K562 (cell line): ENCODE results near the gene PTGIR. TPM values are rescaled to one million over a fixed set of nuclear protein-coding genes. Genes with fewer than 3 reads are reported as not detected.
A peak's percentile ranks its signal among the peaks of the same experiment; 100 is the strongest.

Experiments used
- ARID1B ChIP-seq: fragments of 450-650 bp; IDR thresholded peaks from 2 replicates; pipeline ENCODE4 v1.6.1; 2016; ENCODE audit warnings: antibody characterized with exemption, mild to moderate bottlenecking, inconsistent platforms
- BHLHE40 ChIP-seq: IDR thresholded peaks from 2 replicates; pipeline ENCODE4 v1.6.1; 2011; ENCODE audit warnings: low read length, improper control_type of control experiment
- CHD4 ChIP-seq: fragments of 200-600 bp; sonication (generic); IDR thresholded peaks from 3 replicates; pipeline ENCODE4 v1.6.1; 2012; ENCODE audit warnings: low read depth, mild to moderate bottlenecking, mixed read lengths, low read length, inconsistent platforms; ENCODE audit not compliant: insufficient read depth, insufficient replicate concordance, poor library complexity, severe bottlenecking
- CREBBP ChIP-seq: IDR thresholded peaks from one replicate; pipeline ENCODE4 v1.6.1; 2012; ENCODE audit warnings: low read depth, mild to moderate bottlenecking, control low read depth, inconsistent platforms, low read length
- EP300 ChIP-seq: IDR thresholded peaks from 2 replicates; pipeline ENCODE4 v1.6.1; 2012; ENCODE audit warnings: low read length, improper control_type of control experiment
- GMEB1 ChIP-seq: fragments of 250-450 bp; sonication (Bioruptor Pico); IDR thresholded peaks from 2 replicates; pipeline ENCODE4 v1.4.0; 2020; ENCODE audit warnings: mild to moderate bottlenecking
- ILF3 ChIP-seq: fragments of 450-650 bp; IDR thresholded peaks from 2 replicates; pipeline ENCODE4 v1.6.1; 2018; ENCODE audit warnings: antibody characterized with exemption, mild to moderate bottlenecking, moderate library complexity, borderline replicate concordance
- JUNB ChIP-seq: fragments of 450-650 bp; formaldehyde crosslinking; conservative IDR thresholded peaks from 2 replicates; pipeline ENCODE4 v1.4.0; 2020; ENCODE audit warnings: mild to moderate bottlenecking
- MGA ChIP-seq: fragments of 450-650 bp; IDR thresholded peaks from 2 replicates; pipeline ENCODE4 v1.6.1; 2016; ENCODE audit warnings: mild to moderate bottlenecking, moderate library complexity
- MXI1 ChIP-seq: IDR thresholded peaks from 2 replicates; pipeline ENCODE4 v1.6.1; 2011; ENCODE audit warnings: low read depth, mild to moderate bottlenecking, improper control_type of control experiment, low read length
- NFYB ChIP-seq: IDR thresholded peaks from 2 replicates; pipeline ENCODE4 v1.6.1; 2011; ENCODE audit warnings: mild to moderate bottlenecking, moderate library complexity; ENCODE audit not compliant: insufficient read length; ENCODE audit errors: extremely low read depth
- SOX6 ChIP-seq: fragments of 450-650 bp; IDR thresholded peaks from 2 replicates; pipeline ENCODE4 v1.6.1; 2014; ENCODE audit warnings: mild to moderate bottlenecking
- TRIM24 ChIP-seq, 2 experiments: fragments of 450-650 bp; IDR thresholded peaks; 2 replicates each; pipeline ENCODE4 v1.6.1; 2016
- ZNF12 ChIP-seq: sonication (generic); formaldehyde crosslinking; IDR thresholded peaks from 2 replicates; pipeline ENCODE4 v1.4.0; 2020; ENCODE audit warnings: mild to moderate bottlenecking, missing genetic modification reagents
- ZNF140 ChIP-seq: fragments of 250-450 bp; sonication (Bioruptor Pico); IDR thresholded peaks from 2 replicates; pipeline ENCODE4 v1.8.0; 2021; ENCODE audit warnings: moderate library complexity, mild to moderate bottlenecking, inconsistent platforms
- ZNF778 ChIP-seq: fragments of 450-650 bp; formaldehyde crosslinking; IDR thresholded peaks from 2 replicates; pipeline ENCODE4 v1.4.0; 2020; ENCODE audit warnings: mild to moderate bottlenecking, moderate library complexity
- polyA plus RNA-seq, 8 experiments: library from polyadenylated mRNA; depleted of rRNA in 4 of 8; stranded (reverse) in 5 of 8; unstranded in 3 of 8; fragments of >200 nt; fragmentation: Nextera tagmentation in 2 of 8; fragmentation: Illumina TruSeq in 1 of 8; extraction: Ambion mirVana in 2 of 8; extraction: Trizol in 1 of 8; gene quantifications; 2 replicates each; pipeline versions ENCODE4 v1.2.1 to v1.2.3, GENCODE V29; 2011 to 2014; ENCODE audit warnings: inconsistent platforms in 1 of 8, missing spikeins in 1 of 8
- total RNA-seq, 7 experiments: library from RNA; depleted of rRNA in 6 of 7; stranded (reverse); fragments of >200 nt in 6 of 7; fragmentation: Illumina TruSeq in 2 of 7; extraction: Trizol in 2 of 7; gene quantifications; 2 replicates each; pipeline versions ENCODE4 v1.2.1 to v1.2.3, GENCODE V29; 2011 to 2021; ENCODE audit warnings: low replicate concordance in 1 of 7

PTGIR gene
- total and polyA plus RNA-seq, 9 of the 15 experiments (the other 6 are each of a cell fraction or from before 2014, with no cell fraction given): 0.11 to 3.4 (median 1.1) TPM; not detected in 1

GRCh38 chr19:46659151-46660007 lies 34.5 kb upstream of the PTGIR start (continued):
- TF ChIP-seq MGA (no peak), CHD4 (peak; percentile 59), MXI1 (no peak), ZNF140 (CRISPR knock-in tag) (no peak), ILF3 (no peak), BHLHE40 (peak; percentile 84), NFYB (no peak), SOX6 (no peak), JUNB (CRISPR knock-in tag) (no peak), ZNF12 (CRISPR knock-in tag) (no peak), ARID1B (peak; percentile 58), GMEB1 (CRISPR knock-in tag) (no peak), EP300 (peak; percentile 11; the same call in 1 of the 2 replicates), CREBBP (no peak), ZNF778 (CRISPR knock-in tag) (no peak), TRIM24 (IDR thresholded peaks at IDR 0.05) (peak in 1 of 2 experiments; percentile 43; a peak in 1 of 4 replicates)
